GM12878 (cell line): Measurements from ENCODE around the gene LHFPL4.

Experiments used
- CHD2 ChIP-seq: IDR thresholded peaks from 2 replicates; pipeline ENCODE4 v1.6.1; 2011; ENCODE audit warnings: low read depth, low read length, improper control_type of control experiment, borderline replicate concordance
- CREB1 ChIP-seq: IDR thresholded peaks from 2 replicates; pipeline ENCODE4 v1.6.1; 2012; ENCODE audit warnings: low read depth, mild to moderate bottlenecking, inconsistent platforms
- JUNB ChIP-seq: IDR thresholded peaks from 2 replicates; pipeline ENCODE4 v1.6.1; 2016; ENCODE audit warnings: antibody characterized with exemption, mild to moderate bottlenecking
- NFXL1 ChIP-seq: fragments of 450-650 bp; IDR thresholded peaks from 2 replicates; pipeline ENCODE4 v1.6.1; 2017; ENCODE audit warnings: antibody characterized with exemption, mild to moderate bottlenecking, borderline replicate concordance
- POLR2A ChIP-seq: IDR thresholded peaks from 2 replicates; pipeline ENCODE4 v1.6.1; 2011; ENCODE audit warnings: low read depth, mild to moderate bottlenecking, low read length

- TF ChIP-seq POLR2A, result no peak
- no peak for TF ChIP-seq JUNB
- TF ChIP-seq NFXL1, result no peak
- no peak for TF ChIP-seq CHD2
- no peak for TF ChIP-seq CREB1
Measured at GRCh38 chr3:9553948-9554513, 409 bp upstream of the LHFPL4 start.
